Fibroblast of lung (primary cell): ENCODE measurements around the gene PLVAP.

Experiments
- CTCF ChIP-seq, 2 donors: IDR thresholded peaks in 1 of 2; conservative IDR thresholded peaks in 1 of 2; 1 replicate in 1 of 2; 2 replicates in 1 of 2; pipeline ENCODE4 v1.5.1; 2011 to 2012; ENCODE audit warnings: low read length in 2 of 2, control low read depth in 1 of 2, inconsistent platforms in 1 of 2, low read depth in 1 of 2, mild to moderate bottlenecking in 1 of 2
- EZH2 ChIP-seq: IDR thresholded peaks from 2 replicates; pipeline ENCODE4 v1.5.1; 2012; ENCODE audit warnings: low read length, control low read depth, mild to moderate bottlenecking; ENCODE audit errors: missing control alignments

- no peak for TF ChIP-seq CTCF (conservative IDR thresholded peaks at IDR 0.05 in 1 of 2, IDR thresholded peaks at IDR 0.05 in 1 of 2; ENCODE audit: low read depth in 1 of 2, low read length in 2 of 2)
- no peak for TF ChIP-seq EZH2
Observed at GRCh38 chr19:17325881-17326594, 51.1 kb downstream of the PLVAP start.
